CD14-positive monocyte (primary cell): ENCODE results near the gene KRT23. TPM values are rescaled to one million over a fixed set of nuclear protein-coding genes. Genes with fewer than 3 reads are reported as not detected.

Source experiments
- DNase-seq, 3 donors: peaks; one replicate each; pipeline ENCODE4 v3.0.0-alpha.2; 2011 to 2022
- H2AFZ ChIP-seq: 2 replicates; pipeline ENCODE4 v1.6.0; 2012; ENCODE audit warnings: mild to moderate bottlenecking, low read depth, low read length, inconsistent platforms; ENCODE audit not compliant: insufficient read depth, poor library complexity, severe bottlenecking
- H3K27ac ChIP-seq, 2 donors: 1 replicate in 1 of 2; 2 replicates in 1 of 2; pipeline ENCODE4 v1.5.1; 2012 to 2013; ENCODE audit warnings: low read length in 2 of 2, control low read depth in 1 of 2, inconsistent platforms in 1 of 2, low read depth in 1 of 2, mild to moderate bottlenecking in 1 of 2
- H3K27me3 ChIP-seq, 2 donors: one replicate each; pipeline versions ENCODE4 v1.6.0 to v1.6.1; 2011 to 2013; ENCODE audit warnings: low read length in 2 of 2; ENCODE audit not compliant: control insufficient read depth in 2 of 2, insufficient read depth in 2 of 2
- H3K36me3 ChIP-seq, 2 donors: replicated peaks in 1 of 2; 1 replicate in 1 of 2; 2 replicates in 1 of 2; pipeline versions ENCODE4 v1.5.1 to v1.6.1; 2012 to 2013; ENCODE audit warnings: low read length in 2 of 2, control low read depth in 1 of 2, inconsistent platforms in 1 of 2, mild to moderate bottlenecking in 1 of 2; ENCODE audit not compliant: insufficient read depth in 2 of 2, control insufficient read depth in 1 of 2
- H3K4me1 ChIP-seq, 2 donors: 1 replicate in 1 of 2; 2 replicates in 1 of 2; pipeline versions ENCODE4 v1.5.1 to v1.6.1; 2012 to 2013; ENCODE audit warnings: low read length in 2 of 2, control low read depth in 1 of 2, inconsistent platforms in 1 of 2, mild to moderate bottlenecking in 1 of 2, moderate library complexity in 1 of 2; ENCODE audit not compliant: insufficient read depth in 2 of 2, control insufficient read depth in 1 of 2
- H3K4me2 ChIP-seq: replicated peaks from 2 replicates; pipeline ENCODE3; 2012; ENCODE audit warnings: low read length, moderate library complexity, mild to moderate bottlenecking; ENCODE audit not compliant: poor library complexity, severe bottlenecking; ENCODE audit errors: extremely low read depth
- H3K4me3 ChIP-seq, 3 experiments: fragments of 200-600 bp in 1 of 3; sonication (generic) in 1 of 3; replicated peaks in 1 of 3; 1 replicate in 2 of 3; 2 replicates in 1 of 3; pipeline ENCODE4 v1.5.1; 2011 to 2013; ENCODE audit warnings: low read length in 3 of 3, mild to moderate bottlenecking in 3 of 3, control low read depth in 2 of 3, low read depth in 2 of 3, inconsistent platforms in 1 of 3, moderate library complexity in 1 of 3
- H3K79me2 ChIP-seq: 2 replicates; pipeline ENCODE4 v1.6.0; 2012; ENCODE audit warnings: mild to moderate bottlenecking, control low read depth, inconsistent platforms, low read length, moderate library complexity; ENCODE audit not compliant: insufficient read depth
- H3K9ac ChIP-seq: 2 replicates; pipeline ENCODE4 v1.6.0; 2017; ENCODE audit warnings: low read length, mild to moderate bottlenecking; ENCODE audit not compliant: insufficient read depth, poor library complexity, severe bottlenecking
- H3K9me3 ChIP-seq, 2 donors: replicated peaks in 1 of 2; 1 replicate in 1 of 2; 2 replicates in 1 of 2; pipeline versions ENCODE4 v1.5.1 to v1.6.1; 2012 to 2013; ENCODE audit warnings: low read length in 2 of 2, control low read depth in 1 of 2; ENCODE audit not compliant: control insufficient read depth in 1 of 2, insufficient read depth in 1 of 2
- H4K20me1 ChIP-seq: 2 replicates; pipeline ENCODE4 v1.6.0; 2012; ENCODE audit warnings: mild to moderate bottlenecking, low read length, control low read depth, moderate library complexity; ENCODE audit not compliant: insufficient read depth
- H3K27ac Mint-ChIP-seq, 7 donors: one replicate each; pipeline ENCODE4 v1.8.0; 2020; ENCODE audit warnings: mild to moderate bottlenecking in 7 of 7, mixed read lengths in 7 of 7, moderate library complexity in 6 of 7, inconsistent platforms in 2 of 7
- H3K27me3 Mint-ChIP-seq, 3 donors: one replicate each; pipeline ENCODE4 v1.8.0; 2021 to 2022; ENCODE audit warnings: low read depth in 3 of 3, mild to moderate bottlenecking in 3 of 3, mixed read lengths in 3 of 3, moderate library complexity in 3 of 3, inconsistent platforms in 1 of 3
- H3K36me3 Mint-ChIP-seq, 2 donors: one replicate each; pipeline ENCODE4 v1.8.0; 2020; ENCODE audit warnings: mixed read lengths in 2 of 2, inconsistent platforms in 1 of 2, mild to moderate bottlenecking in 1 of 2
- H3K4me1 Mint-ChIP-seq: one replicate; pipeline ENCODE4 v1.8.0; 2020; ENCODE audit warnings: mild to moderate bottlenecking, mixed read lengths
- H3K4me3 Mint-ChIP-seq, 2 donors: one replicate each; pipeline ENCODE4 v1.8.0; 2020; ENCODE audit warnings: mild to moderate bottlenecking in 2 of 2, mixed read lengths in 2 of 2, moderate library complexity in 1 of 2
- H3K9me3 Mint-ChIP-seq, 7 donors: one replicate each; pipeline ENCODE4 v1.8.0; 2020 to 2022; ENCODE audit warnings: mixed read lengths in 7 of 7, mild to moderate bottlenecking in 6 of 7, moderate library complexity in 6 of 7, inconsistent platforms in 2 of 7
- WGBS: methylation state at CpG from one replicate; pipeline ENCODE4 v1.1.5; 2013; ENCODE audit warnings: missing lambda C conversion rate; ENCODE audit not compliant: insufficient coverage; 5-methylcytosine and 5-hydroxymethylcytosine counted together
- intact Hi-C, 2 donors: fragments of 100-400 bp; cut with micrococcal nuclease; formaldehyde crosslinking; loops; one replicate each; pipeline versions ENCODE4 v1.15.0 to v1.15.1; 2023
- polyA plus RNA-seq, 3 donors: library from polyadenylated mRNA; depleted of rRNA in 1 of 3; unstranded in 2 of 3; stranded (reverse) in 1 of 3; fragments of 300-500 nt in 2 of 3; fragments of >200 nt in 1 of 3; fragmentation: Illumina TruSeq in 2 of 3; gene quantifications; 1 replicate in 2 of 3; 2 replicates in 1 of 3; pipeline ENCODE4 v1.2.3, GENCODE V29; 2012 to 2021
- TF ChIP-seq, protein P1 (sequence below): fragments of 200-600 bp; IDR thresholded peaks from one replicate; pipeline ENCODE4 v1.8.0; 2022; ENCODE audit warnings: antibody characterized with exemption, mild to moderate bottlenecking

The KRT23 gene
- polyA plus RNA-seq, 3 donors, result 1.7 to 7.6 (median 3.6) TPM

DNA sequence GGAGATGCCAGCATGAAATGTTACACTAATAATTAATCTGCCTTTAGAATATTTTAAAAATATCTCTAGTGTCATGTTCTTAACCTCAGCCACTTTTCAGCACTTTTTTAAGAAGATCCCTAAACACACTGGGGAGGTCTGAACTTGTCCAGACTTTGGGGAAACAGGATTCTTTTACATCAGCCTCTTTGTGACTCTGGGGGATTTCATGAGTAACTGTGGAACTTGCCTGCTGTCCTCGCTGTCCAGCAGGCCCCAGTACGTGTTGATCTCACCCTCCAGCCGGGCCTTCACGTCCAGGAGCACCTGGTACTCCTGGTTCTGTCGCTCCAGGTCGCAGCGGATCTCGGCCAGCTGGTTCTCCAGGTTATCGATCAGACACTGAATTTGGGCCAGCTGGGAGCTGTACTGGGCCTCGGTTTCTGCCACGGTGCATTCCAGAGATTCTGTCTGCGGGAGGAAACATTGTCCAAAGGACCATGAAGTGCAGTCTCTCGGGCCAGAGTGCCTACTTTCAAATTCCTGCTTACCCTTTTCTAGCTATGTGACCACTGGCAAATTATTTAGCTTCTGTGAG, 41.2 kb upstream of the KRT23 start:
- Histone ChIP-seq H3K4me3 (no peak overlapping the region), H4K20me1 (no peaks in the 10 kb centered on the region), H3K27ac (no peak overlapping the region), H3K36me3 (no peaks in the 10 kb centered on the region), H3K79me2 (no peaks in the 10 kb centered on the region), H3K9ac (no peak overlapping the region), H3K4me2 (no peak overlapping the region), H2AFZ (no peak overlapping the region), H3K27me3 (peaks cover 0 to 4% of the 10 kb centered on the region in 2 donors), H3K4me1 (no peaks in the 10 kb centered on the region), H3K9me3 (no peaks in the 10 kb centered on the region)
- Mint-ChIP-seq H3K9me3 (no peaks in the 10 kb centered on the region), H3K4me1 (no peaks in the 10 kb centered on the region), H3K27me3 (peaks cover 3 to 14% (median 9%) of the 10 kb centered on the region in 3 donors), H3K36me3 (no peaks in the 10 kb centered on the region), H3K4me3 (no peak overlapping the region), H3K27ac (no peak overlapping the region)
- TF ChIP-seq, protein P1, sequence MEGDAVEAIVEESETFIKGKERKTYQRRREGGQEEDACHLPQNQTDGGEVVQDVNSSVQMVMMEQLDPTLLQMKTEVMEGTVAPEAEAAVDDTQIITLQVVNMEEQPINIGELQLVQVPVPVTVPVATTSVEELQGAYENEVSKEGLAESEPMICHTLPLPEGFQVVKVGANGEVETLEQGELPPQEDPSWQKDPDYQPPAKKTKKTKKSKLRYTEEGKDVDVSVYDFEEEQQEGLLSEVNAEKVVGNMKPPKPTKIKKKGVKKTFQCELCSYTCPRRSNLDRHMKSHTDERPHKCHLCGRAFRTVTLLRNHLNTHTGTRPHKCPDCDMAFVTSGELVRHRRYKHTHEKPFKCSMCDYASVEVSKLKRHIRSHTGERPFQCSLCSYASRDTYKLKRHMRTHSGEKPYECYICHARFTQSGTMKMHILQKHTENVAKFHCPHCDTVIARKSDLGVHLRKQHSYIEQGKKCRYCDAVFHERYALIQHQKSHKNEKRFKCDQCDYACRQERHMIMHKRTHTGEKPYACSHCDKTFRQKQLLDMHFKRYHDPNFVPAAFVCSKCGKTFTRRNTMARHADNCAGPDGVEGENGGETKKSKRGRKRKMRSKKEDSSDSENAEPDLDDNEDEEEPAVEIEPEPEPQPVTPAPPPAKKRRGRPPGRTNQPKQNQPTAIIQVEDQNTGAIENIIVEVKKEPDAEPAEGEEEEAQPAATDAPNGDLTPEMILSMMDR, result no peak
- 96% methylated on average over 13 of the region's 13 CpGs for WGBS
- DNase-seq, result no peak
- intact Hi-C loops, result no loop called here

DNA sequence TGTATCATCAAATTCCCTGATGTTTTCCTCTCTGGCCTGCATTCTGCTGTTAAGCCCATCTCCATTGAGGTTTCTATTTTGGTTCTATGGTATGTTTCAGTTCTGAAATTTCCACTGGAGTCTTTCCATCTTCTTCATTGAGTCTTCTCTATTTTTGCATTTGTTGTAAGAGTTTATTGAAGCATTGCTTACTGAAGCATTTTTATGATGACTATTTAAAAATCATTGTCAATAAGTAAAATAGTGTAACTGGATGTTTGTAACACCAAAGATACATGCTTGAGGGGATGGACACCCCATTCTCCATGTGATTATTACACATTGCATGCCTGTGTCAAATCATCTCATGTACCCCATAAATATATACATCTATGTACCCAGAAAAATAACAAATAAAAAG, 38.1 kb upstream of the KRT23 start:
- H3K36me3 Mint-ChIP-seq, result no peaks in the 10 kb centered on the region
- H3K9me3 Mint-ChIP-seq, result no peaks in the 10 kb centered on the region
- Histone ChIP-seq H3K9ac (no peak overlapping the region), H4K20me1 (no peaks in the 10 kb centered on the region), H3K4me3 (no peak overlapping the region), H3K27me3 (peaks cover 0 to 4% of the 10 kb centered on the region in 2 donors), H3K4me2 (no peak overlapping the region), H3K9me3 (no peaks in the 10 kb centered on the region), H2AFZ (no peak overlapping the region), H3K27ac (no peak overlapping the region), H3K79me2 (no peaks in the 10 kb centered on the region), H3K36me3 (no peaks in the 10 kb centered on the region), H3K4me1 (no peaks in the 10 kb centered on the region)
- H3K27me3 Mint-ChIP-seq, result peaks cover 4 to 13% (median 4%) of the 10 kb centered on the region in 3 donors
- H3K27ac Mint-ChIP-seq, result no peak overlapping the region
- TF ChIP-seq, protein P1, result no peak
- DNase-seq, result no peak
- no peaks in the 10 kb centered on the region for H3K4me1 Mint-ChIP-seq
- intact Hi-C loops, result no loop called here
- no peak overlapping the region for H3K4me3 Mint-ChIP-seq
